ENCODE data around the gene IL17RD. TPM values are rescaled to one million over a fixed set of nuclear protein-coding genes. Genes with fewer than 3 reads are reported as not detected.

The IL17RD gene
- total RNA-seq, 1 experiment from 2014 or later: 8.3 TPM

DNA sequence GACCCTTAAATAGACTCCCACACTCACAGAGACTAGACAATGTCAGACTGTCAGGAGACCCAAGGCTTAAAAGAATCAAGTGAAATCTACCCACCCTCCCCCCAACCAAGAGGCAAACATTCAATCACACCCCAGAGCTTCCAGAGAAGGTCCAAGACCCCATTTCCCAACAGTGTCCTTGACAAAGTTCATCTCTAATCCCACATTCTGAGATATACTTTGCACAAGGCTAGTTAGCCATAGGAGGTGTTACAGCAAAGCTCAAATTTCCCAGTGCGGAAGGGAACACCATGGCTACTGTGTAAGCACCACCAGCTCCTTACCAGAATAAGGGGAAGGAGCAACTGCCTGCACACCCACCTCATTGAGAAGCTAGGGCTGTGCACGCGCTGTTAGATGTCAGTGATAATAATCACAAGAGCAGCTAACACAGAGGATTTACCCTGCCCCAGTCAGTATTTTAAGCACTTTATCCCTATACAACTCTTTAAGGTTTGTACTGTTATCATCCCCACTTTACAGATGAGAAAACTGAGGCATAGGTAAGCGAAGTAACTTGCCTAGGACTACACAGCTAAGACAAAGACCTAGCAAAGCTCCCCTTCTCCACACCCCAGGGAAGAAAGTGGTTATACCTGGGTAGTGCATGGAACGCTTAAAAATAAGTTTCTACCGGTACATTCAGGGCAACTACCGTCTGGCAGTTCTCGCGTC lies 87.4 kb downstream of the IL17RD start:
- Histone ChIP-seq H3K36me3 (ENCODE audit: low read depth) (peaks cover 5% of the 10 kb centered on the region), H3F3A (ENCODE audit: insufficient read depth, low read depth) (peaks cover 5% of the 10 kb centered on the region; the same call in 1 of the 2 replicates), H3K27ac (peak overlapping the region; percentile 89), H3K4me2 (peak overlapping the region; percentile 89), H3K9me2 (ENCODE audit: insufficient read depth) (no peaks in the 10 kb centered on the region), H3K27me3 (ENCODE audit: insufficient read depth, low read depth) (no peaks in the 10 kb centered on the region), H4K20me1 (ENCODE audit: insufficient read depth) (no peaks in the 10 kb centered on the region), H3K79me2 (ENCODE audit: low read depth) (peaks cover 54% of the 10 kb centered on the region), H3K4me3 (peak overlapping the region; percentile 95), H2AFZ (peak overlapping the region; percentile 85; the same call in 1 of the 2 replicates), H3K9me3 (ENCODE audit: insufficient read depth, low read depth) (no peaks in the 10 kb centered on the region), H3K4me1 (replicated peaks; ENCODE audit: insufficient read depth) (peaks cover 25% of the 10 kb centered on the region)
- TSS peak; percentile 30 for BruUV-seq (replicated peaks)
- DNase-seq: no peak
- CTCF ChIA-PET: interaction anchor here (0.7 to 1.3 kb wide), 2 partner anchors 14 to 72 kb away, joined by 3 to 9 read pairs; no protein-coding TSS in a partner anchor
- TF ChIP-seq EZH2 (IDR thresholded peaks at IDR 0.05; ENCODE audit: low read depth): no peak
- TF ChIP-seq, protein P1, sequence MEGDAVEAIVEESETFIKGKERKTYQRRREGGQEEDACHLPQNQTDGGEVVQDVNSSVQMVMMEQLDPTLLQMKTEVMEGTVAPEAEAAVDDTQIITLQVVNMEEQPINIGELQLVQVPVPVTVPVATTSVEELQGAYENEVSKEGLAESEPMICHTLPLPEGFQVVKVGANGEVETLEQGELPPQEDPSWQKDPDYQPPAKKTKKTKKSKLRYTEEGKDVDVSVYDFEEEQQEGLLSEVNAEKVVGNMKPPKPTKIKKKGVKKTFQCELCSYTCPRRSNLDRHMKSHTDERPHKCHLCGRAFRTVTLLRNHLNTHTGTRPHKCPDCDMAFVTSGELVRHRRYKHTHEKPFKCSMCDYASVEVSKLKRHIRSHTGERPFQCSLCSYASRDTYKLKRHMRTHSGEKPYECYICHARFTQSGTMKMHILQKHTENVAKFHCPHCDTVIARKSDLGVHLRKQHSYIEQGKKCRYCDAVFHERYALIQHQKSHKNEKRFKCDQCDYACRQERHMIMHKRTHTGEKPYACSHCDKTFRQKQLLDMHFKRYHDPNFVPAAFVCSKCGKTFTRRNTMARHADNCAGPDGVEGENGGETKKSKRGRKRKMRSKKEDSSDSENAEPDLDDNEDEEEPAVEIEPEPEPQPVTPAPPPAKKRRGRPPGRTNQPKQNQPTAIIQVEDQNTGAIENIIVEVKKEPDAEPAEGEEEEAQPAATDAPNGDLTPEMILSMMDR (conservative IDR thresholded peaks at IDR 0.05): no peak
- intact Hi-C loops (cut with micrococcal nuclease; ENCODE audit: unreplicated experiment): loop anchor here (1.0 to 2.0 kb wide), 3 partner anchors 17 to 70 kb away; partner anchors contain the start of gene SPATA12
- POLR2A ChIA-PET (ENCODE audit: unreplicated experiment): interaction anchor here (0.6 to 1.2 kb wide), 2 partner anchors 70 to 280 kb away, joined by 3 to 4 read pairs; no protein-coding TSS in a partner anchor

DNA sequence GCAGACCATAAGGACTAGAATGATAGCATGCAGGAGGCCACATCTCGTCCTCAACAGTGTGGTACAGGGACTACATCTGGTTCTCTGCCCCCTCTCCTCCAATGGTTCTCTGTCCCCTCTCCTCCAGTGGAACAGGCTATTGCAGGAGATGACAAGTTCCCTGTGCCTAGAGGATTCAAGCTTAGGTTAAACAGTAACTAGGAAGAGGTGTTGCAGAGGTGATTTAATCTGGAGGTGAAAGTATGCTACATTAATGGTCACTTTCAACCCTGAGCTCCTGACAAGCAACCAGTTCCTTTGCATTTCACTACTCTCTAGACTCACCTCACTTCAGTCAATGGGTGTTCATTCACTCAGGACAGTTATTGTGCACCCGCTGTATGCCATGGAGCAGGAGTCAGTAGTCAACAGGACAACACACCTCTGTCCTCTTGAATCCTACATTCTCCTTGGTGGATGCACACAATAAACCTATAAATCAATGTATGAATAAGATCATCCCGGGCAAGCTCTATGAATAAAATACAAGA lies 88.7 kb downstream of the IL17RD start:
- TF ChIP-seq, protein P1 (conservative IDR thresholded peaks at IDR 0.05): no peak
- TF ChIP-seq EZH2 (IDR thresholded peaks at IDR 0.05; ENCODE audit: low read depth): no peak
- POLR2A ChIA-PET (ENCODE audit: unreplicated experiment): no interaction called here
- intact Hi-C loops (cut with micrococcal nuclease; ENCODE audit: unreplicated experiment): no loop called here

DNA sequence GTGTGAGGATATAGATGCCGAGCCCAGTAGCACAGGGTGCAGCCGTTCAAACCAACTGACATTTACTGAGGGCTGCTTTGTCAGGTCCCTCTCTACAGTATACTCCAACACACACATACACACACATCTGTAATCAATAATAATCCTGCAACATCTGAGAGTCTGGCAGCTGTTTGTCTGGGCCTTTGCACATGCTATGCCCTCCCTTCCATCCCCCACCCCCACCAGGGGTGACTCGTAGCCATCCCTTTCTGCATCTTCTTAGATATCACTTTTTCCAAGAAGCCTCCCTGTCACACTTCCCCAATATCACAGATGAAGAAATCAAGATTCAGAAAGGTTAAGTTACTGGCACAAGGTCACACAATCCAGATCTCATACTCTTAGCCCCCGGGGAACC lies 91.0 kb downstream of the IL17RD start:
- BruUV-seq (replicated peaks): no TSS peak
- intact Hi-C loops (cut with micrococcal nuclease; ENCODE audit: unreplicated experiment): no loop called here

More for the DNA sequence above, 88.7 kb downstream of the IL17RD start:
- H3K36me3 ChIP-seq (ENCODE audit: low read depth): peaks cover 5% of the 10 kb centered on the region
- peaks cover 63% of the 10 kb centered on the region for H3K79me2 ChIP-seq (ENCODE audit: low read depth)
- DNase-seq: no peak
- H3F3A ChIP-seq (ENCODE audit: insufficient read depth, low read depth): no peaks in the 10 kb centered on the region
- H3K4me3 ChIP-seq: no peak overlapping the region
- H3K9me2 ChIP-seq (ENCODE audit: insufficient read depth): no peaks in the 10 kb centered on the region
- CTCF ChIA-PET: no interaction called here
- H3K27me3 ChIP-seq (ENCODE audit: insufficient read depth, low read depth): no peaks in the 10 kb centered on the region
- no peaks in the 10 kb centered on the region for H4K20me1 ChIP-seq (ENCODE audit: insufficient read depth)
- H3K9me3 ChIP-seq (ENCODE audit: insufficient read depth, low read depth): no peaks in the 10 kb centered on the region
- peaks cover 17% of the 10 kb centered on the region for H3K4me1 ChIP-seq (replicated peaks; ENCODE audit: insufficient read depth)
- H3K4me2 ChIP-seq: peak overlapping the region; percentile 89; the same call in 1 of the 2 replicates
- no TSS peak for BruUV-seq (replicated peaks)
- H3K27ac ChIP-seq: no peak overlapping the region
- H2AFZ ChIP-seq: no peak overlapping the region

More for the DNA sequence above, 91.0 kb downstream of the IL17RD start:
- Histone ChIP-seq H3K9me2 (ENCODE audit: insufficient read depth) (no peaks in the 10 kb centered on the region), H3K4me2 (no peak overlapping the region), H4K20me1 (ENCODE audit: insufficient read depth) (no peaks in the 10 kb centered on the region), H3K36me3 (ENCODE audit: low read depth) (peaks cover 5% of the 10 kb centered on the region), H3K4me3 (no peak overlapping the region), H3K79me2 (ENCODE audit: low read depth) (peaks cover 86% of the 10 kb centered on the region), H3K9me3 (ENCODE audit: insufficient read depth, low read depth) (no peaks in the 10 kb centered on the region), H3K27me3 (ENCODE audit: insufficient read depth, low read depth) (no peaks in the 10 kb centered on the region), H2AFZ (no peak overlapping the region), H3K4me1 (replicated peaks; ENCODE audit: insufficient read depth) (peaks cover 20% of the 10 kb centered on the region), H3K27ac (no peak overlapping the region), H3F3A (ENCODE audit: insufficient read depth, low read depth) (peaks cover 10% of the 10 kb centered on the region; the same call in 1 of the 2 replicates)
- DNase-seq: no peak
- CTCF ChIA-PET: no interaction called here
- TF ChIP-seq, protein P1 (conservative IDR thresholded peaks at IDR 0.05): no peak
- no peak for TF ChIP-seq EZH2 (IDR thresholded peaks at IDR 0.05; ENCODE audit: low read depth)
- POLR2A ChIA-PET (ENCODE audit: unreplicated experiment): no interaction called here
